Measurements from ENCODE around the gene CELF2.
"Not testable (repeated sequence)": the region's sequence is repeated elsewhere in the genome, so short reads cannot be mapped to it uniquely, and the experiment has no call there.

CELF2 gene

GRCh38 chr10:11017570-11018431, at the start of gene CELF2:
Gene CELF2, plus strand, starts transcription at chr10:11017872. Its CDS starts 218 bp downstream, at chr10:11018090.
- DNase-seq, result peak; percentile 28

- DNase-seq, result no peak
These were observed 49.4 kb upstream of the CELF2 start for GRCh38 chr10:10968257-10968588.

- DNase-seq, result no peak
These were observed 44.4 kb upstream of the CELF2 start for GRCh38 chr10:10973310-10973709.

- no peak for DNase-seq
These were observed 42.0 kb upstream of the CELF2 start for GRCh38 chr10:10975647-10976046.

GRCh38 chr10:10976652-10977051, 41.0 kb upstream of the CELF2 start:
- no peak for DNase-seq

GRCh38 chr10:10977226-10977956, 40.3 kb upstream of the CELF2 start:
- DNase-seq, result no peak

- DNase-seq, result no peak
These were observed 39.7 kb upstream of the CELF2 start for GRCh38 chr10:10977978-10978377.

GRCh38 chr10:10985361-10985760, 32.3 kb upstream of the CELF2 start:
- DNase-seq, result no peak

- no peak for DNase-seq
These were observed 31.1 kb upstream of the CELF2 start for GRCh38 chr10:10986606-10987005.

- no peak for DNase-seq
These were observed 30.6 kb upstream of the CELF2 start for GRCh38 chr10:10987111-10987510.

GRCh38 chr10:10989669-10990068, 28.0 kb upstream of the CELF2 start:
- no peak for DNase-seq

- DNase-seq, result no peak
These were observed 26.5 kb upstream of the CELF2 start for GRCh38 chr10:10991144-10991543.

- no peak for DNase-seq
These were observed 25.6 kb upstream of the CELF2 start for GRCh38 chr10:10992072-10992471.

GRCh38 chr10:10992961-10993714, 24.5 kb upstream of the CELF2 start:
- no peak for DNase-seq

GRCh38 chr10:10993785-10994184, 23.9 kb upstream of the CELF2 start:
- DNase-seq, result no peak

- DNase-seq, result no peak
These were observed 23.3 kb upstream of the CELF2 start for GRCh38 chr10:10994360-10994759.

- DNase-seq, result no peak
These were observed 22.6 kb upstream of the CELF2 start for GRCh38 chr10:10995120-10995519.

- no peak for DNase-seq
These were observed 20.6 kb upstream of the CELF2 start for GRCh38 chr10:10996966-10997620.

GRCh38 chr10:10999501-10999900, 18.2 kb upstream of the CELF2 start:
- DNase-seq, result not testable (repeated sequence)

GRCh38 chr10:11002485-11002884, 15.2 kb upstream of the CELF2 start:
- DNase-seq, result no peak

GRCh38 chr10:11002916-11003315, 14.8 kb upstream of the CELF2 start:
- no peak for DNase-seq

- no peak for DNase-seq
These were observed 14.0 kb upstream of the CELF2 start for GRCh38 chr10:11003679-11004078.

Measured in NCI-H2081 treated with DMSO at 0.1 percent for 48 hours (cell line).